ENCODE measurements around the gene RAPH1. TPM values are rescaled to one million over a fixed set of nuclear protein-coding genes. Genes with fewer than 3 reads are reported as not detected.
"Not testable (repeated sequence)": the region's sequence is repeated elsewhere in the genome, so short reads cannot be mapped to it uniquely, and the experiment has no call there.

RAPH1 gene
- polyA plus RNA-seq, 4 donors, result 13.4 to 23.3 (median 14.5) TPM

GRCh38 chr2:203438528-203438927 is 96.6 kb downstream of the RAPH1 start:
- DNase-seq (ENCODE audit: low read depth in 4 of 4, low spot score in 3 of 4), result no peak

- no peak for DNase-seq (ENCODE audit: low read depth in 4 of 4, low spot score in 3 of 4)
These were observed 97.6 kb downstream of the RAPH1 start for GRCh38 chr2:203437511-203437910.

GRCh38 chr2:203436496-203436895 is 98.6 kb downstream of the RAPH1 start:
- DNase-seq (ENCODE audit: low read depth in 4 of 4, low spot score in 3 of 4), result no peak

GRCh38 chr2:203432811-203433210 is 102.3 kb downstream of the RAPH1 start:
- DNase-seq (ENCODE audit: low read depth in 4 of 4, low spot score in 3 of 4), result no peak

- no peak for DNase-seq (ENCODE audit: low read depth in 4 of 4, low spot score in 3 of 4)
These were observed 103.5 kb downstream of the RAPH1 start for GRCh38 chr2:203431391-203432185.

GRCh38 chr2:203429643-203430042 is 105.5 kb downstream of the RAPH1 start:
- not testable (repeated sequence) for DNase-seq (ENCODE audit: low read depth in 4 of 4, low spot score in 3 of 4)

GRCh38 chr2:203427061-203427460 is 108.0 kb downstream of the RAPH1 start:
- DNase-seq (ENCODE audit: low read depth in 4 of 4, low spot score in 3 of 4), result no peak

- no peak for DNase-seq (ENCODE audit: low read depth in 4 of 4, low spot score in 3 of 4)
These were observed 116.8 kb downstream of the RAPH1 start for GRCh38 chr2:203418271-203418670.

GRCh38 chr2:203413796-203414195 is 121.3 kb downstream of the RAPH1 start:
- no peak for DNase-seq (ENCODE audit: low read depth in 4 of 4, low spot score in 3 of 4)

GRCh38 chr2:203412546-203413331 is 122.4 kb downstream of the RAPH1 start:
- no peak for DNase-seq (ENCODE audit: low read depth in 4 of 4, low spot score in 3 of 4)

GRCh38 chr2:203407496-203407895 is 127.6 kb downstream of the RAPH1 start:
- DNase-seq (ENCODE audit: low read depth in 4 of 4, low spot score in 3 of 4), result no peak

GRCh38 chr2:203404996-203405395 is 130.1 kb downstream of the RAPH1 start:
- DNase-seq (ENCODE audit: low read depth in 4 of 4, low spot score in 3 of 4), result no peak

- no peak for DNase-seq (ENCODE audit: low read depth in 4 of 4, low spot score in 3 of 4)
These were observed 134.1 kb downstream of the RAPH1 start for GRCh38 chr2:203400805-203401585.

- DNase-seq (ENCODE audit: low read depth in 4 of 4, low spot score in 3 of 4), result no peak
These were observed 136.1 kb downstream of the RAPH1 start for GRCh38 chr2:203399031-203399430.

- DNase-seq (ENCODE audit: low read depth in 4 of 4, low spot score in 3 of 4), result no peak
These were observed 138.4 kb downstream of the RAPH1 start for GRCh38 chr2:203396667-203397066.

GRCh38 chr2:203395858-203396257 is 139.2 kb downstream of the RAPH1 start:
- no peak for DNase-seq (ENCODE audit: low read depth in 4 of 4, low spot score in 3 of 4)

- no peak for DNase-seq (ENCODE audit: low read depth in 4 of 4, low spot score in 3 of 4)
These were observed 140.4 kb downstream of the RAPH1 start for GRCh38 chr2:203394519-203395227.

GRCh38 chr2:203388153-203388552 is 146.9 kb downstream of the RAPH1 start:
- not testable (repeated sequence) for DNase-seq (ENCODE audit: low read depth in 4 of 4, low spot score in 3 of 4)

- no peak for DNase-seq (ENCODE audit: low read depth in 4 of 4, low spot score in 3 of 4)
These were observed 152.1 kb downstream of the RAPH1 start for GRCh38 chr2:203383038-203383437.

GRCh38 chr2:203379156-203379555 is 155.9 kb downstream of the RAPH1 start:
- DNase-seq (ENCODE audit: low read depth in 4 of 4, low spot score in 3 of 4), result peak in 2 of 4 donors; percentile 6 to 32
